GM19240 (cell line): Measurements from ENCODE around the gene BAZ1A.
"Not testable (repeated sequence)": the region's sequence is repeated elsewhere in the genome, so short reads cannot be mapped to it uniquely, and the experiment has no call there.

ENCODE experiments used
- DNase-seq: peaks from one replicate; pipeline ENCODE4 v3.0.0; 2011; ENCODE audit warnings: low spot score; ENCODE audit not compliant: insufficient read length

Gene BAZ1A

GRCh38 chr14:34858765-34859164 lies 16.4 kb downstream of the BAZ1A start:
- DNase-seq = no peak

- no peak for DNase-seq
Observed at GRCh38 chr14:34857689-34858449, 17.3 kb downstream of the BAZ1A start.

GRCh38 chr14:34853041-34853440 lies 22.1 kb downstream of the BAZ1A start:
- DNase-seq = no peak

GRCh38 chr14:34851395-34851794 lies 23.8 kb downstream of the BAZ1A start:
- DNase-seq = no peak

- no peak for DNase-seq
Observed at GRCh38 chr14:34845869-34846268, 29.3 kb downstream of the BAZ1A start.

- no peak for DNase-seq
Observed at GRCh38 chr14:34843011-34843554, 32.1 kb downstream of the BAZ1A start.

- no peak for DNase-seq
Observed at GRCh38 chr14:34837801-34838322, 37.3 kb downstream of the BAZ1A start.

- no peak for DNase-seq
Observed at GRCh38 chr14:34835312-34835711, 39.8 kb downstream of the BAZ1A start.

GRCh38 chr14:34833549-34834523 lies 41.3 kb downstream of the BAZ1A start:
- DNase-seq = no peak

- no peak for DNase-seq
Observed at GRCh38 chr14:34826661-34827060, 48.5 kb downstream of the BAZ1A start.

- DNase-seq = no peak
Observed at GRCh38 chr14:34824826-34825225, 50.3 kb downstream of the BAZ1A start.

GRCh38 chr14:34824256-34824655 lies 50.9 kb downstream of the BAZ1A start:
- DNase-seq = no peak

- no peak for DNase-seq
Observed at GRCh38 chr14:34817768-34818167, 57.4 kb downstream of the BAZ1A start.

- DNase-seq = no peak
Observed at GRCh38 chr14:34810028-34810427, 65.1 kb downstream of the BAZ1A start.

- DNase-seq = no peak
Observed at GRCh38 chr14:34806257-34806656, 68.9 kb downstream of the BAZ1A start.

GRCh38 chr14:34804933-34805332 lies 70.2 kb downstream of the BAZ1A start:
- DNase-seq = no peak

GRCh38 chr14:34798861-34799260 lies 76.3 kb downstream of the BAZ1A start:
- DNase-seq = not testable (repeated sequence)

- no peak for DNase-seq
Observed at GRCh38 chr14:34797747-34798583, 77.2 kb downstream of the BAZ1A start.

GRCh38 chr14:34796902-34797301 lies 78.3 kb downstream of the BAZ1A start:
- DNase-seq = no peak

GRCh38 chr14:34794941-34795340 lies 80.2 kb downstream of the BAZ1A start:
- DNase-seq = no peak

- DNase-seq = no peak
Observed at GRCh38 chr14:34794217-34794616, 80.9 kb downstream of the BAZ1A start.
